H9 (cell line): ENCODE results near the gene GSTA3. TPM values are rescaled to one million over a fixed set of nuclear protein-coding genes. Genes with fewer than 3 reads are reported as not detected.
"Not testable (repeated sequence)": the region's sequence is repeated elsewhere in the genome, so short reads cannot be mapped to it uniquely, and the experiment has no call there.

Source experiments
- DNase-seq: peaks from one replicate; pipeline ENCODE4 v3.0.0-alpha.2; 2017
- H2AFZ ChIP-seq: one replicate; pipeline ENCODE4 v1.6.1; 2013; ENCODE audit warnings: mild to moderate bottlenecking, low read length, control low read depth, moderate library complexity
- H2AK5ac ChIP-seq: 2 replicates; pipeline ENCODE4 v1.6.1; 2013; ENCODE audit warnings: low read length, control low read depth, mixed read lengths; ENCODE audit not compliant: insufficient read length
- H2BK120ac ChIP-seq: one replicate; pipeline ENCODE4 v1.6.1; 2013; ENCODE audit warnings: low read depth, mild to moderate bottlenecking, low read length, control low read depth, inconsistent platforms; ENCODE audit not compliant: poor library complexity, severe bottlenecking
- H2BK12ac ChIP-seq: 2 replicates; pipeline ENCODE4 v1.6.1; 2013; ENCODE audit warnings: low read length, control low read depth, mixed read lengths, low read depth; ENCODE audit not compliant: insufficient read length
- H2BK15ac ChIP-seq: 2 replicates; pipeline ENCODE4 v1.6.1; 2013; ENCODE audit warnings: low read depth, low read length, control low read depth
- H2BK20ac ChIP-seq: one replicate; pipeline ENCODE4 v1.6.1; 2013; ENCODE audit warnings: low read depth, mild to moderate bottlenecking, low read length, control low read depth, inconsistent platforms; ENCODE audit not compliant: poor library complexity, severe bottlenecking
- H2BK5ac ChIP-seq: 2 replicates; pipeline ENCODE4 v1.6.1; 2013; ENCODE audit warnings: low read length, control low read depth, mixed read lengths; ENCODE audit not compliant: insufficient read length
- H3K14ac ChIP-seq: 2 replicates; pipeline ENCODE4 v1.6.1; 2013; ENCODE audit warnings: low read length, control low read depth; ENCODE audit not compliant: insufficient read depth
- H3K18ac ChIP-seq: 2 replicates; pipeline ENCODE4 v1.6.1; 2013; ENCODE audit warnings: low read depth, mild to moderate bottlenecking, mixed read lengths, low read length, control low read depth; ENCODE audit not compliant: insufficient read length
- H3K23ac ChIP-seq: 2 replicates; pipeline ENCODE4 v1.6.1; 2013; ENCODE audit warnings: low read length, control low read depth, mixed read lengths, low read depth; ENCODE audit not compliant: insufficient read length
- H3K23me2 ChIP-seq: 2 replicates; pipeline ENCODE4 v1.6.1; 2013; ENCODE audit warnings: low read depth, mild to moderate bottlenecking, mixed read lengths, low read length, control low read depth; ENCODE audit not compliant: insufficient read length, poor library complexity, severe bottlenecking
- H3K27ac ChIP-seq: 2 replicates; pipeline ENCODE4 v1.5.1; 2013; ENCODE audit warnings: low read length, control low read depth, mixed read lengths, low read depth; ENCODE audit not compliant: insufficient read length
- H3K27me3 ChIP-seq: 2 replicates; pipeline ENCODE4 v1.6.1; 2013; ENCODE audit warnings: low read length, control low read depth, inconsistent platforms; ENCODE audit not compliant: insufficient read depth
- H3K4ac ChIP-seq: 2 replicates; pipeline ENCODE4 v1.6.1; 2013; ENCODE audit warnings: low read depth, mild to moderate bottlenecking, control low read depth, inconsistent platforms, low read length, moderate library complexity
- H3K4me1 ChIP-seq: 2 replicates; pipeline ENCODE4 v1.6.1; 2013; ENCODE audit warnings: low read length, control low read depth, inconsistent platforms; ENCODE audit not compliant: insufficient read depth
- H3K4me2 ChIP-seq: 2 replicates; pipeline ENCODE4 v1.6.1; 2013; ENCODE audit warnings: low read length, control low read depth, mixed read lengths; ENCODE audit not compliant: insufficient read length, insufficient read depth
- H3K56ac ChIP-seq: 2 replicates; pipeline ENCODE4 v1.6.1; 2013; ENCODE audit warnings: low read depth, mild to moderate bottlenecking, mixed read lengths, low read length, control low read depth; ENCODE audit not compliant: insufficient read length
- H3K79me1 ChIP-seq: 2 replicates; pipeline ENCODE4 v1.6.1; 2013; ENCODE audit warnings: low read depth, mild to moderate bottlenecking, moderate library complexity, low read length, control low read depth, inconsistent platforms; ENCODE audit not compliant: insufficient read depth, poor library complexity, severe bottlenecking
- H3K79me2 ChIP-seq: 2 replicates; pipeline ENCODE4 v1.6.1; 2013; ENCODE audit warnings: low read length, control low read depth, inconsistent platforms; ENCODE audit not compliant: insufficient read depth
- H3K9ac ChIP-seq: 2 replicates; pipeline ENCODE4 v1.6.1; 2013; ENCODE audit warnings: low read length, control low read depth, mixed read lengths; ENCODE audit not compliant: insufficient read length; ENCODE audit errors: extremely low read depth
- H3K9me3 ChIP-seq: one replicate; pipeline ENCODE4 v1.6.1; 2013; ENCODE audit warnings: low read depth, low read length, inconsistent platforms; ENCODE audit not compliant: control insufficient read depth
- H3T11ph ChIP-seq: one replicate; pipeline ENCODE4 v1.6.1; 2013; ENCODE audit warnings: mild to moderate bottlenecking, low read length, control low read depth, inconsistent platforms
- H4K20me1 ChIP-seq: one replicate; pipeline ENCODE4 v1.6.1; 2013; ENCODE audit not compliant: control insufficient read depth, insufficient read length, insufficient read depth
- H4K5ac ChIP-seq: 2 replicates; pipeline ENCODE4 v1.6.1; 2013; ENCODE audit warnings: low read depth, mild to moderate bottlenecking, mixed read lengths, low read length, control low read depth; ENCODE audit not compliant: insufficient read length
- H4K8ac ChIP-seq: replicated peaks from 2 replicates; pipeline ENCODE4 v1.6.1; 2013; ENCODE audit warnings: low read length, control low read depth, mixed read lengths, low read depth; ENCODE audit not compliant: insufficient read length
- H4K91ac ChIP-seq: 2 replicates; pipeline ENCODE4 v1.6.1; 2013; ENCODE audit warnings: low read depth, mild to moderate bottlenecking, moderate library complexity, mixed read lengths, low read length, control low read depth; ENCODE audit not compliant: insufficient read length
- H3K27ac Mint-ChIP-seq, 3 experiments: 2 replicates in 2 of 3; 3 replicates in 1 of 3; pipeline ENCODE4 v1.8.0; 2020 to 2021; ENCODE audit warnings: mixed read lengths in 3 of 3, mild to moderate bottlenecking in 1 of 3, moderate library complexity in 1 of 3
- H3K27me3 Mint-ChIP-seq: 2 replicates; pipeline ENCODE4 v1.8.0; 2021; ENCODE audit warnings: low read depth, mild to moderate bottlenecking, moderate library complexity, mixed read lengths
- H3K36me3 Mint-ChIP-seq, 3 experiments: 2 replicates in 2 of 3; 3 replicates in 1 of 3; pipeline ENCODE4 v1.8.0; 2020 to 2021; ENCODE audit warnings: low read depth in 3 of 3, mixed read lengths in 3 of 3; ENCODE audit not compliant: insufficient read depth in 1 of 3
- H3K4me1 Mint-ChIP-seq, 2 experiments: 2 replicates each; pipeline ENCODE4 v1.8.0; 2020; ENCODE audit warnings: mixed read lengths in 2 of 2
- H3K4me3 Mint-ChIP-seq, 2 experiments: 2 replicates in 1 of 2; 3 replicates in 1 of 2; pipeline ENCODE4 v1.8.0; 2020 to 2021; ENCODE audit warnings: mild to moderate bottlenecking in 2 of 2, mixed read lengths in 2 of 2, moderate library complexity in 1 of 2
- H3K9me3 Mint-ChIP-seq, 2 experiments: 2 replicates in 1 of 2; 3 replicates in 1 of 2; pipeline ENCODE4 v1.8.0; 2020; ENCODE audit warnings: mild to moderate bottlenecking in 2 of 2, mixed read lengths in 2 of 2, moderate library complexity in 1 of 2
- CTCF ChIP-seq: fragments of 200-600 bp; sonication (generic); conservative IDR thresholded peaks from 3 replicates; pipeline ENCODE4 v1.8.0; 2021; ENCODE audit warnings: antibody characterized with exemption, mild to moderate bottlenecking
- WGBS: extraction: QIAGEN DNeasy Blood & Tissue Kit; methylation state at CpG from one replicate; pipeline ENCODE4 v1.1.7; 2013; ENCODE audit warnings: missing lambda C conversion rate, low lambda C conversion rate, mixed read lengths; ENCODE audit not compliant: insufficient read length; ENCODE audit errors: extremely low coverage; 5-methylcytosine and 5-hydroxymethylcytosine counted together
- total RNA-seq: library from RNA; stranded (reverse); gene quantifications from 2 replicates; pipeline ENCODE4 v1.2.1, GENCODE V29; 2021

GSTA3 gene
- total RNA-seq, 1 experiment from 2014 or later = not detected

- Histone ChIP-seq H4K8ac (no peak overlapping the region), H3T11ph (no peak overlapping the region), H3K14ac (no peak overlapping the region), H2BK5ac (no peak overlapping the region), H3K23ac (no peak overlapping the region), H3K23me2 (no peaks in the 10 kb centered on the region), H3K9ac (no peak overlapping the region), H3K18ac (no peak overlapping the region), H3K4me2 (no peak overlapping the region), H4K5ac (no peak overlapping the region), H2AK5ac (no peak overlapping the region), H2BK120ac (no peak overlapping the region), H2BK12ac (no peak overlapping the region), H3K4ac (no peak overlapping the region), H3K79me1 (no peaks in the 10 kb centered on the region), H3K4me1 (no peaks in the 10 kb centered on the region), H4K20me1 (no peaks in the 10 kb centered on the region), H2BK15ac (no peak overlapping the region), H3K9me3 (no peaks in the 10 kb centered on the region), H3K79me2 (no peaks in the 10 kb centered on the region), H4K91ac (no peak overlapping the region), H3K27ac (no peak overlapping the region), H2BK20ac (no peak overlapping the region), H2AFZ (no peak overlapping the region), H3K27me3 (no peaks in the 10 kb centered on the region), H3K56ac (no peak overlapping the region)
- no CpG with 5 or more reads among the region's 4 CpGs for WGBS
- TF ChIP-seq CTCF = no peak
- Mint-ChIP-seq H3K4me3 (no peak overlapping the region), H3K4me1 (peaks cover 6 to 9% of the 10 kb centered on the region in 2 experiments), H3K27ac (peak overlapping the region in 1 of 3 experiments; percentile 38; a peak in 1 of 7 replicates), H3K9me3 (peaks cover 7 to 12% of the 10 kb centered on the region in 2 experiments; a peak in 4 of 5 replicates), H3K27me3 (peaks cover 3% of the 10 kb centered on the region), H3K36me3 (peaks cover 0 to 13% (median 9%) of the 10 kb centered on the region in 3 experiments; a peak in 5 of 7 replicates)
- DNase-seq = no peak
These were observed 9.0 kb downstream of the GSTA3 start for GRCh38 chr6:52900536-52900935.

- H3T11ph ChIP-seq = not testable (repeated sequence)
- peaks cover 9 to 12% of the 10 kb centered on the region in 2 experiments for H3K4me1 Mint-ChIP-seq
- WGBS = no CpG with 5 or more reads among the region's 3 CpGs
These were observed 13.7 kb downstream of the GSTA3 start for GRCh38 chr6:52895790-52896189.

More at GRCh38 chr6:52895790-52896189, 13.7 kb downstream of the GSTA3 start:
- not testable (repeated sequence) for H2BK12ac ChIP-seq, H2BK120ac ChIP-seq, H4K5ac ChIP-seq, H3K9me3 ChIP-seq, H3K56ac ChIP-seq, H3K4me1 ChIP-seq, H2AFZ ChIP-seq, H4K91ac ChIP-seq, H3K79me2 ChIP-seq, H4K20me1 ChIP-seq, H2BK5ac ChIP-seq, H3K4me3 Mint-ChIP-seq, H3K27me3 ChIP-seq, H3K27ac ChIP-seq, H2BK20ac ChIP-seq, H4K8ac ChIP-seq, H3K18ac ChIP-seq, H2BK15ac ChIP-seq, H3K27me3 Mint-ChIP-seq, H3K14ac ChIP-seq, H2AK5ac ChIP-seq, DNase-seq, H3K23ac ChIP-seq, H3K4me2 ChIP-seq, H3K9ac ChIP-seq, H3K27ac Mint-ChIP-seq, H3K79me1 ChIP-seq, H3K23me2 ChIP-seq, H3K4ac ChIP-seq
- H3K9me3 Mint-ChIP-seq = peaks cover 7 to 12% of the 10 kb centered on the region in 2 experiments; a peak in 4 of 5 replicates
- H3K36me3 Mint-ChIP-seq = peaks cover 0 to 13% (median 9%) of the 10 kb centered on the region in 3 experiments; a peak in 5 of 7 replicates
